Erythroblast (primary cell): ENCODE results near the gene BSND.

Source experiments
- GATA1 ChIP-seq: IDR thresholded peaks from 2 replicates; pipeline ENCODE4 v1.6.1; 2011; ENCODE audit warnings: low read depth, mild to moderate bottlenecking, control low read depth, low read length, moderate library complexity
- POLR2A ChIP-seq: IDR thresholded peaks from 2 replicates; pipeline ENCODE4 v1.6.1; 2011; ENCODE audit warnings: mild to moderate bottlenecking, low read length

GRCh38 chr1:55040933-55041494, 42.3 kb downstream of the BSND start:
- no peak for TF ChIP-seq POLR2A
- no peak for TF ChIP-seq GATA1
